Measurements from ENCODE around the gene TK2. TPM values are rescaled to one million over a fixed set of nuclear protein-coding genes. Genes with fewer than 3 reads are reported as not detected.

Gene TK2
- total and polyA plus RNA-seq, 9 of the 15 experiments (the other 6 are each of a cell fraction or from before 2014, with no cell fraction given), result 1.1 to 10.2 (median 5.3) TPM

- TF ChIP-seq FIP1L1 (IDR thresholded peaks at IDR 0.05; ENCODE audit: low read depth, low read length, poor library complexity, severe bottlenecking) (no peak), ZEB2 (IDR thresholded peaks at IDR 0.05) (no peak), HCFC1 (IDR thresholded peaks at IDR 0.05; ENCODE audit: low read depth, low read length) (no peak), TAF15 (IDR thresholded peaks at IDR 0.05; ENCODE audit: low read depth, low read length) (no peak), KAT2B (IDR thresholded peaks at IDR 0.05; ENCODE audit: low read depth, low read length) (no peak), JUN (IDR thresholded peaks at IDR 0.05; ENCODE audit: borderline replicate concordance, low read depth, low read length) (peak; percentile 60; the same call in 1 of the 2 replicates), JUN (CRISPR knock-in tag; IDR thresholded peaks at IDR 0.05; ENCODE audit: borderline replicate concordance) (no peak), PPARD (CRISPR knock-in tag; IDR thresholded peaks at IDR 0.05) (no peak), SMARCC2 (IDR thresholded peaks at IDR 0.05; ENCODE audit: low read depth) (no peak), ZNF280B (CRISPR knock-in tag; IDR thresholded peaks at IDR 0.05) (no peak), MECOM (CRISPR knock-in tag; IDR thresholded peaks at IDR 0.05) (no peak), E2F6 (IDR thresholded peaks at IDR 0.05; ENCODE audit: borderline replicate concordance in 1 of 2, extremely low read depth in 1 of 2, insufficient read depth in 1 of 2, insufficient read length in 1 of 2, low read depth in 1 of 2, low read length in 1 of 2, poor library complexity in 1 of 2, severe bottlenecking in 1 of 2) (no peak), POLR2AphosphoS2 (IDR thresholded peaks at IDR 0.05; ENCODE audit: low read length) (no peak), FOXP1 (CRISPR knock-in tag; IDR thresholded peaks at IDR 0.05) (no peak), SLC30A9 (CRISPR knock-in tag; IDR thresholded peaks at IDR 0.05) (no peak), NONO (IDR thresholded peaks at IDR 0.05; ENCODE audit: low read depth in 2 of 2, low read length in 1 of 2) (no peak), ZNF280A (IDR thresholded peaks at IDR 0.05; ENCODE audit: low read depth, partially characterized antibody) (no peak), MBD1 (CRISPR knock-in tag; IDR thresholded peaks at IDR 0.05) (no peak), TRIM28 (IDR thresholded peaks at IDR 0.05) (no peak), BRD9 (IDR thresholded peaks at IDR 0.05; ENCODE audit: low read depth, partially characterized antibody) (no peak), ZC3H4 (CRISPR knock-in tag; IDR thresholded peaks at IDR 0.05; ENCODE audit: borderline replicate concordance) (no peak), CREBBP (IDR thresholded peaks at IDR 0.05; ENCODE audit: low read depth, low read length) (no peak), HNRNPK (IDR thresholded peaks at IDR 0.05; ENCODE audit: low read depth, low read length, poor library complexity, severe bottlenecking) (no peak), RNF2 (IDR thresholded peaks at IDR 0.05) (no peak), ERF (CRISPR knock-in tag; IDR thresholded peaks at IDR 0.05) (no peak)
Measured at GRCh38 chr16:66569827-66570405, 20.0 kb upstream of the TK2 start (continued).
